ENCODE measurements around the gene TNFRSF13B. TPM values are rescaled to one million over a fixed set of nuclear protein-coding genes. Genes with fewer than 3 reads are reported as not detected.
A peak's percentile ranks its signal among the peaks of the same experiment; 100 is the strongest.
"Not testable (repeated sequence)": the region's sequence is repeated elsewhere in the genome, so short reads cannot be mapped to it uniquely, and the experiment has no call there.

Gene TNFRSF13B
- total RNA-seq, 2 donors from 2014 or later: not detected

- DNase-seq (ENCODE audit: low spot score): peak; percentile 77
- Histone ChIP-seq H3K27ac (no peak overlapping the region), H3K4me1 (peaks cover 0 to 5% of the 10 kb centered on the region in 2 donors), H3K4me3 (no peak overlapping the region), H3K27me3 (no peaks in the 10 kb centered on the region), H3K36me3 (no peaks in the 10 kb centered on the region), H3K9me3 (no peaks in the 10 kb centered on the region)
- TF ChIP-seq CTCF (IDR thresholded peaks at IDR 0.05): peak; percentile 92 to 97
Measured at GRCh38 chr17:17001874-17002520, 30.1 kb upstream of the TNFRSF13B start.

GRCh38 chr17:17001076-17001777 is 29.3 kb upstream of the TNFRSF13B start:
- Histone ChIP-seq H3K9me3 (no peaks in the 10 kb centered on the region), H3K4me1 (peaks cover 0 to 5% of the 10 kb centered on the region in 2 donors), H3K27ac (no peak overlapping the region), H3K27me3 (no peaks in the 10 kb centered on the region), H3K4me3 (no peak overlapping the region), H3K36me3 (no peaks in the 10 kb centered on the region)
- no peak for DNase-seq (ENCODE audit: low spot score)
- TF ChIP-seq CTCF (IDR thresholded peaks at IDR 0.05): no peak

- Histone ChIP-seq H3K36me3 (no peaks in the 10 kb centered on the region), H3K27me3 (no peaks in the 10 kb centered on the region), H3K9me3 (no peaks in the 10 kb centered on the region), H3K4me3 (no peak overlapping the region), H3K27ac (no peak overlapping the region), H3K4me1 (peaks cover 0 to 5% of the 10 kb centered on the region in 2 donors)
- no peak for TF ChIP-seq CTCF (IDR thresholded peaks at IDR 0.05)
- DNase-seq (ENCODE audit: low spot score): no peak
Measured at GRCh38 chr17:16999931-17000625, 28.2 kb upstream of the TNFRSF13B start.

GRCh38 chr17:16997514-16998429 is 25.9 kb upstream of the TNFRSF13B start:
- H3K27ac ChIP-seq: no peak overlapping the region
- H3K27me3 ChIP-seq: no peaks in the 10 kb centered on the region
- no peak overlapping the region for H3K4me3 ChIP-seq
- no peaks in the 10 kb centered on the region for H3K36me3 ChIP-seq
- TF ChIP-seq CTCF (IDR thresholded peaks at IDR 0.05): no peak
- no peak for DNase-seq (ENCODE audit: low spot score)
- H3K9me3 ChIP-seq: no peaks in the 10 kb centered on the region
- peaks cover 0 to 5% of the 10 kb centered on the region in 2 donors for H3K4me1 ChIP-seq

- H3K4me1 ChIP-seq; H3K36me3 ChIP-seq; H3K4me3 ChIP-seq; H3K9me3 ChIP-seq; H3K27ac ChIP-seq; H3K27me3 ChIP-seq; DNase-seq (ENCODE audit: low spot score): not testable (repeated sequence)
Measured at GRCh38 chr17:16996726-16997125, 24.8 kb upstream of the TNFRSF13B start.
